GM12891 (cell line): ENCODE results near the gene MZT2B.
"Not testable (repeated sequence)": the region's sequence is repeated elsewhere in the genome, so short reads cannot be mapped to it uniquely, and the experiment has no call there.

Experiments
- PAX5 ChIP-seq: IDR thresholded peaks from 2 replicates; pipeline ENCODE4 v1.6.1; 2011; ENCODE audit warnings: low read length, moderate library complexity, mild to moderate bottlenecking; ENCODE audit not compliant: insufficient read depth, severe bottlenecking
- POLR2A ChIP-seq: IDR thresholded peaks from 2 replicates; pipeline ENCODE4 v1.6.1; 2011; ENCODE audit warnings: low read depth, low read length, control low read depth
- POLR2AphosphoS5 ChIP-seq: IDR thresholded peaks from 2 replicates; pipeline ENCODE4 v1.6.1; 2011; ENCODE audit warnings: low read depth, low read length, control low read depth
- POU2F2 ChIP-seq: IDR thresholded peaks from 2 replicates; pipeline ENCODE4 v1.6.1; 2011; ENCODE audit warnings: low read depth, mild to moderate bottlenecking, control low read depth, low read length, moderate library complexity
- SPI1 ChIP-seq: IDR thresholded peaks from 2 replicates; pipeline ENCODE4 v1.6.1; 2011; ENCODE audit warnings: low read depth, low read length, control low read depth
- TAF1 ChIP-seq: IDR thresholded peaks from 2 replicates; pipeline ENCODE4 v1.6.1; 2011; ENCODE audit warnings: low read depth, low read length, control low read depth

- TF ChIP-seq POLR2A, POLR2AphosphoS5, TAF1, PAX5, SPI1, POU2F2: not testable (repeated sequence)
Observed at GRCh38 chr2:130154423-130154770, 27.7 kb upstream of the MZT2B start.
